HG03432 (cell line): ENCODE results near the gene TENM4.

Experiments used
- ATAC-seq: cut with Tn5 transposase; IDR thresholded peaks from one replicate; pipeline ENCODE4 v1.9.1; 2021; ENCODE audit warnings: mild to moderate bottlenecking, moderate library complexity; ENCODE audit not compliant: unreplicated experiment

Gene TENM4

DNA sequence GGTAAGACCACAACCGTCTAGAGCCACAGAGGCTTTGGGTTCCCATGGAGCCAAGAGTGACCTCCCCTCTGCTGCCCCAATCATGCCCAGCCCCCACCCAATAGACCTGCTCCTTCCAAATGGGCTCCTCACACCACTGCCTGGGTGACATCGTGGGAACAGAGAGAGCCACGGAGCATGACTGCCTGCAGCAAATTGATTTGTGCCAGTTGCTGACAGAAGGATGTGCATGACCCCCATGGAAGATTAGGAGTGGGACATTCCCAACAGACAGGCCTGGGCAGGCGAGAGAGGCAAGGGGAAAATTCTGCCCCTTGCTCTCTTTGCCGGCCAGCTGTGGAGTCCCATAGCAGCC, 88.5 kb downstream of the TENM4 start:
- ATAC-seq: no peak

DNA sequence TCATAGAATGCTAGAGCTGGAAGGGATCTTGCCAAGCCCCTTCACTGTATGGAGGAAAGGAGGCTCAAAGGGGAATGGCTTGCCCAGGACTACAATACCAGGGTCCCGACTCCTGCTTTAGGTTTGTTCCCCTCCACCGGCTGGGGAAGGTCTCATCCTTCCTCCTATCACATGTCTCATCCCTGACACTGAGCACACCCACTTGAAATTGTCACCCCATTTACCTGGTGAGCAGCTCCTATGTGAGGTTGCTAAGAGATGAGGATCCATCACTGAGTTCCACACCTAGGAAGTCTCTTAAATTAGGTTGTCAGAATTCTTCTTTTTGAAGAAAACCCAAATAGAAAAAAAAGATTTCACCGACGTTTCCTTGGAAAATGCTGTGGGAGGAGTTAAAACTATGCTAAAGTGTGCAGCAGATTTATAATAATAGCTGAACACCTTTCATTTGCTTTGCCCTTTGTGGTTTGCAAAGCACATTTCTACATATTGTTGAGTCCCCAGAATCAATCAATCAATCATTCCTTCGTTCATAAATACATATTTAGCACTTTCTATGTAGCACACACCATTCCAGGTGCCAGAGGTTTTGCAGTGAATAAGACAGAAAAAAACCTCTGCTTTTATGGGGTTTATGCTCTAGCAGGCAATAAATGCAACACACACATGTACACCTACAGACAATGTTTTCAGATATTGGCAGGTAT, 91.7 kb downstream of the TENM4 start:
- ATAC-seq: no peak

- ATAC-seq: no peak
Measured at GRCh38 chr11:79346021-79346420, 94.8 kb downstream of the TENM4 start.

- ATAC-seq: no peak
Measured at GRCh38 chr11:79344753-79345294, 96.0 kb downstream of the TENM4 start.

GRCh38 chr11:79342686-79343085, 98.1 kb downstream of the TENM4 start:
- no peak for ATAC-seq

DNA sequence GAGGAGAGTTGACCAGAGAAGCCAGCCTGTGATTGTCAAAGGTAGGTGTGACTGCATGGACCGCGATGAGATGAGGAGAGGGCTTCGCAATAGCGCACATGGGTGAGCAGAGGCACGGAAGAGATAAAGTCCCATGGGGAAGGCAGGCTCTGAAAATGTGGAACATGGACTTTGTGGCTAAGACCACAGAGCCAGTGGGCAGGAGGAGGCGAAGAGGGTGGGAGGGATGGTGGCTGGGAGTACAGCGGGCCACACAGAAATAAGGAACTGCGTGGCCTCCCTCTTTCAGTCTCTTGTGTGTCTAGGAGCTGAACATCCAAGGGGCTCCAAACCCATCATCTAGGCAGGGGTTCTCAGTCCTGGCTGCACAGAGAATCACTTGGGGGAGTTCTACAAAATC, 98.6 kb downstream of the TENM4 start:
- ATAC-seq: no peak

DNA sequence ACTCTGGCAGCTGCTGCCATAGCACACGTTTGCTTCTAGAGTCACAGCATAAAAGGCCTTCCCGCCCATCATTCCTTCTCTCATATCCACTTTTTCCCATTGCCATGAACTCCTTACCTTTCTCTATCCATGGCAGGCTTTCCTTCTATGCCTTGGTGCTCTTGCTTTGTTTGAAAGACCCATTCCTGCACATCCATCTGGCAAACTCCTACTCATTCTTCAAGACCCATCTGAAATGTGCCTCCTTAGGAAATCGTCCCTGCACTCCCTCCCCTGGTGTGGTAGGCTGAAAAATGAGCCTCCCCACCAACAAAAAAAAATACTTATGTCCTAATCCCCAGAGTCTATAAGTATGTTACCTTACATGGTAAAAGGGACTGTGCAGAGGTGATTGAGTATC, 100.3 kb downstream of the TENM4 start:
- no peak for ATAC-seq

DNA sequence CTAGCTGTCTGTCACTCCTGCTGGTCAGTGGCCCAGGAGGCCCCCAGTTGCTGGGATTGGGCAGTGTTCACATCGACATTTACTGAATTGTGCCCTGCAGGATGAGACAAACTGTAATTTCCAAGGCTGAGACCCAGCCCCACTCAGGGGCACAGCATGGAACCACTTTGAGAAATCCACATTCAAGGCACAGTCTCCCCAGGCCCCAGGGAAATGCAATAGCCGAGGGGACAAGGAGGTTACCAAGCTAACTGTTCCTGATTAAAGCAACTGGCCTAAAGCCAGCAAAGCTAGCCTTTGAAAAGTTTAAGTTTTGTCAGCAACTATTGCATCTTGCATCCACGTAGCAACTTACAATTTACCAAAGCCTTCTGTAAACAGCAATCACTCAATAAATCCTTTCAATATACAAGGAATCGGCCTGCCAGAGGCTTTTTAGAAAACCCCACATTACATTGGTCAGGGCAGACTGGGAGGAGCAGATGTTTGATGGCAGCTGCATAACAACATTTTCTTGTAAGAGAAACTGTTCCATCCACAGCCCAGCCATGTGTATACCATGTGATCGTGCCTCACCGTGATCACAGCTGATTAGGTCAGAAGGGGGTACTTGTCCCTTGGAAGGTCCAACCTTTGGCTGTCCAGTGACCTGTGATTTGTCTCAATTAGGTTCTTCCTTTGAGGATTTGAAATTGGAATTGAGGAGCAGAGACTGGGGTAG, 103.9 kb downstream of the TENM4 start:
- no peak for ATAC-seq

GRCh38 chr11:79335681-79336080, 105.1 kb downstream of the TENM4 start:
- no peak for ATAC-seq

GRCh38 chr11:79333355-79333754, 107.5 kb downstream of the TENM4 start:
- ATAC-seq: no peak

GRCh38 chr11:79332017-79332416, 108.8 kb downstream of the TENM4 start:
- ATAC-seq: no peak

DNA sequence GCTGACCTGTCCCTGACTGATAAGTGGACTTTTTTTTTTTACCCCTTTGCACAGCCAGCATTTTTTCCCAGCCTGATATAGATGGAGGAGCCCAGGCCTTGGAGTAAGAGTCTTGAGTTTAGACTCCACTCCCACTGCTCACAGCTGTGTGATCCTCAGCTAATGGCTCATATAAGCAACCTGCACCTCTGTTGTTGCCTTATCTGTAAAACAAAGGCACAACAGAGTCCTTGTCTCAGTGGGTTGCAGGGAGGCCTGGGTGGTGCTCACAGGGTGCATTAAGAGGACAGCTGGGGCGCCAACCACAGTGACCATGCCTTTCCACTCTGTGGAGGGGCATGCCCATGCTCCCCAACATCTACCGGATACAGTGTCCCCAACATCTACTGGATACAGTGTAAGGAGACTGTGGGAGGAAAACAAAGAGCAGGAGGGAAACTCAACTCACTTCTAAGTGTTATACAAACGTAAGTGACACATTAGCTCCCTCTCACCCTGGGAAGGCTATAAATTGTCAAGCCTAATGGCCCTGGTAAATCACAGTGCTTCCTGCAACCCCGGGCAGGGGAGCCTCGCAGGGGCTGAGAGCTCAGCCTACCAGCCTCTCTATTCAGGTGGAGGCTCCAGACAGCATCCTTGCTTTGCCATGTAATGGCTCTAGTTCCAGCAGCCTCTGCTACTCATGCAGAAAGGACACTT, 109.5 kb downstream of the TENM4 start:
- ATAC-seq: no peak

GRCh38 chr11:79330651-79331050, 110.2 kb downstream of the TENM4 start:
- no peak for ATAC-seq

- no peak for ATAC-seq
Measured at GRCh38 chr11:79329561-79329960, 111.3 kb downstream of the TENM4 start.

- no peak for ATAC-seq
Measured at GRCh38 chr11:79328402-79328801, 112.4 kb downstream of the TENM4 start.

DNA sequence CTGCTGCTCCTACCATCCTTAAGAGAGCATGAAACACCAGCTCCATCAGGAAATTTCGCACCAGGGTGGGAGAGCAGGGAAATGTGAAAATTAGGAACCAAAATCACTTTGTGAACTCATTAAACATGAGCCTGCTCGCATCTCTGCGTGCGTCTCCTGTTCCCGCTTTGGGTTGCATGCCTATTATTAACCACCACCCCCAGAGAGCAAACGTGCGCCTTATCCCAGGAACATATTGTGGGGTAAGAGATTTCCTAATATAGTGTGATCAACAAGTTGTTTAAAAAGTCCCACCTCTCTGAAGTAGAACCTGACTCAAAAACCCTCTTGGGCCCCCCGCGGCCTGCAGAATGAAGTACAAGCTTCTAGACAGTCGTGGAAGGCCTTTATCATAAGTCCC, 115.0 kb downstream of the TENM4 start:
- no peak for ATAC-seq

GRCh38 chr11:79321263-79321662, 119.6 kb downstream of the TENM4 start:
- no peak for ATAC-seq

DNA sequence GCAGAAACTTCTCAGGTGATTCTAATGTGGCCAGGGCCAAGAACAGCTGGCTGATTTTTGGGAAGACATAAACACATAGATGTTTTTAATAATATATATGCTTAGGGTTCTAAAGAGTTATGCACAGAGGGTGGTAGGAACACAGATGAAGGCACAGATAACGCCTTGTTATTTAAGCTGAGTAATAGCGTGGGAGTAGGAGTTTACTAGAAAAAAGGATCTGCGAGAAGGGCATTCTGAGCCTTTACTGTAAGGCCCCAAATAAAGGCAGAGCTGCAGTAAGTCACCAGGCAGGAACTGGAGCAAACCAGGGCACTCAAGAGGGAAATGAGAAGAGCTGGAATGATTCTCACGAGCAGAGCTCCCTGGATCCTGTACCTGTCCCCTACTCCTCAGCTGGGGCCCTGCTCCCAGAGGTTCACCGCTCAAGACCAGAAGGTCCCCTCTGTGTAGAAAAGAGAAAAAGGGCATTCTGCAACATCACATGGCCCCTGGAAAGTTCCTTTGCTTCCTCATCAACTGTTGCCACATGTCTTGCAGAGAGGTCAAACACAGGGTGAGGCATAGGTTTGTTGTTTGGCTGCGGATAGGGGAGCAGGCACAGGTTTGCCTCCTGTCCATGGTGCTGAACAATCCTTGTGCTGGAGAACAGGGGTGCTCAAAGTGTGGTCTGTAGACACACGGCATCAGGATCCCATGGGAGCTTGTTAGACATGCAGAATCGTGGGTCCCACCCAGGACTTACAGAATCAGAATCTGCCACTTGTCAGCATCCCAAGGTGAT, 125.7 kb downstream of the TENM4 start:
- ATAC-seq: no peak

DNA sequence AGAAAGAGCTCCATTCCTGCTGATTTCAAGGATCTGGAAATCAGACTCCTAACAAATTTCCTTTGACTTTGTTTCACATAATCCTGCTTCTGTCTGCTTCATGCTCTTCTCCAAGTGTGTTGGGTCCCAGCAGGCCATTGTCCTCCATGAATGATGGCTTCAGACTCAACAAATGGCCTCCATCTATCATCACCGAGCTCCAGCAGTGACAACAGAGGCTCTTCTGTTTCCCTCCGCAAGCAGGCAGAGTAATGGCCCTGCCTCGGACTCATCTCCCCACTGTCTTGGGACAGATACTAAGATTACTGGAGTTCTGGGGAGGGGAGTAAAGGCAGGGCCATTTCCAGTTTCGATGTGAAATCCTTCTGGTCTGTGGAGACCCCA, 127.3 kb downstream of the TENM4 start:
- ATAC-seq: no peak

- no peak for ATAC-seq
Measured at GRCh38 chr11:79312617-79313529, 128.0 kb downstream of the TENM4 start.
